Measurements from ENCODE around the gene ADGRG6. TPM values are rescaled to one million over a fixed set of nuclear protein-coding genes. Genes with fewer than 3 reads are reported as not detected.

Gene ADGRG6
- total and polyA plus RNA-seq, 2 donors (not counting 3 experiments of a cell fraction or from before 2014, with no cell fraction given): 99.3 to 166 TPM

DNA sequence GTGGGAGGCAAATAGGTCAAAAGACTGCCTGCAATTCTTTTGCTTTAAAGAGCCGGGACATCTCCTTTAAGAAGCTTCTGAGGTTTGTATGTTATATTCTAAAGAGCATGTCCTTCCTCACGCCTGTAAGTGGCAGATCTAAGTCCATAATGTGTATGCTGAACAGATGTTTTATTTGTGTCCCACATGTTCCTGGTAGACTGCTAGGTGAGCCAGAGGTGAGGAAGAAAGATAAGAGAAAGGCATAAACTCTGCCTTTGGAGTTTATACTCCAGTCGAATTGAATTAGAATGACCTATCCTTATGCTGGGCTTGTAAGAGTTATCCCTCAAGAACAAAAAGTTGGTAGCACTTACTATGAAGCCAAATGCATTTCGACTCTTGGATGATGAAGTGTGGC, 27.2 kb upstream of the ADGRG6 start:
- no peaks in the 10 kb centered on the region for H3K9me3 ChIP-seq (replicated peaks; ENCODE audit: control insufficient read depth, insufficient read depth, low read length)
- no peak for FAIRE-seq
- no TSS peak for BruUV-seq (replicated peaks)
- no peak overlapping the region for H3K27ac ChIP-seq (ENCODE audit: insufficient read depth, low read depth, low read length)
- H2AFZ ChIP-seq (ENCODE audit: low read depth, low read length): no peak overlapping the region
- dilution Hi-C loops (cut with MboI; ENCODE audit: extremely low pct_ligation_motif_present, low sequenced_read_pairs) (no loop called here), intact Hi-C loops (cut with micrococcal nuclease) (no loop called here)
- H3K4me2 ChIP-seq (ENCODE audit: insufficient read depth, low read length): no peak overlapping the region
- TF ChIP-seq, protein P1, sequence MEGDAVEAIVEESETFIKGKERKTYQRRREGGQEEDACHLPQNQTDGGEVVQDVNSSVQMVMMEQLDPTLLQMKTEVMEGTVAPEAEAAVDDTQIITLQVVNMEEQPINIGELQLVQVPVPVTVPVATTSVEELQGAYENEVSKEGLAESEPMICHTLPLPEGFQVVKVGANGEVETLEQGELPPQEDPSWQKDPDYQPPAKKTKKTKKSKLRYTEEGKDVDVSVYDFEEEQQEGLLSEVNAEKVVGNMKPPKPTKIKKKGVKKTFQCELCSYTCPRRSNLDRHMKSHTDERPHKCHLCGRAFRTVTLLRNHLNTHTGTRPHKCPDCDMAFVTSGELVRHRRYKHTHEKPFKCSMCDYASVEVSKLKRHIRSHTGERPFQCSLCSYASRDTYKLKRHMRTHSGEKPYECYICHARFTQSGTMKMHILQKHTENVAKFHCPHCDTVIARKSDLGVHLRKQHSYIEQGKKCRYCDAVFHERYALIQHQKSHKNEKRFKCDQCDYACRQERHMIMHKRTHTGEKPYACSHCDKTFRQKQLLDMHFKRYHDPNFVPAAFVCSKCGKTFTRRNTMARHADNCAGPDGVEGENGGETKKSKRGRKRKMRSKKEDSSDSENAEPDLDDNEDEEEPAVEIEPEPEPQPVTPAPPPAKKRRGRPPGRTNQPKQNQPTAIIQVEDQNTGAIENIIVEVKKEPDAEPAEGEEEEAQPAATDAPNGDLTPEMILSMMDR (IDR thresholded peaks at IDR 0.05; ENCODE audit: extremely low read depth in 1 of 2, insufficient read depth in 1 of 2, low read depth in 1 of 2, low read length in 2 of 2): no peak
- TF ChIP-seq JUN (IDR thresholded peaks at IDR 0.05; ENCODE audit: borderline replicate concordance, insufficient read depth, insufficient read length, low read depth): no peak
- TF ChIP-seq GATA2 (IDR thresholded peaks at IDR 0.05; ENCODE audit: insufficient read depth, insufficient read length, low read depth, low read length): no peak
- TF ChIP-seq POLR2AphosphoS5 (IDR thresholded peaks at IDR 0.05; ENCODE audit: insufficient read depth, low read depth, low read length): no peak
- TF ChIP-seq, protein P2, sequence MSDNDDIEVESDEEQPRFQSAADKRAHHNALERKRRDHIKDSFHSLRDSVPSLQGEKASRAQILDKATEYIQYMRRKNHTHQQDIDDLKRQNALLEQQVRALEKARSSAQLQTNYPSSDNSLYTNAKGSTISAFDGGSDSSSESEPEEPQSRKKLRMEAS (IDR thresholded peaks at IDR 0.05; ENCODE audit: insufficient read depth, insufficient read length): no peak
- no peak for TF ChIP-seq POLR2A (IDR thresholded peaks at IDR 0.05; ENCODE audit: low read depth, low read length)
- TF ChIP-seq EZH2 (IDR thresholded peaks at IDR 0.05; ENCODE audit: borderline replicate concordance, low read depth, low read length, severe bottlenecking): no peak
- no peak for TF ChIP-seq MYC (IDR thresholded peaks at IDR 0.05; ENCODE audit: low read depth, low read length)
- no peak for TF ChIP-seq FOS (IDR thresholded peaks at IDR 0.05; ENCODE audit: borderline replicate concordance, insufficient read depth, low read length)
- H3K4me3 ChIP-seq (replicated peaks in 1 of 3; ENCODE audit: insufficient read depth in 1 of 3, low read depth in 1 of 3, low read length in 3 of 3): no peak overlapping the region
- POLR2A ChIA-PET: no interaction called here
- no peaks in the 10 kb centered on the region for H4K20me1 ChIP-seq (replicated peaks; ENCODE audit: control insufficient read depth, extremely low read depth, insufficient read depth, low read length)
- no peak for DNase-seq (ENCODE audit: low read depth, low spot score)
- H3K9me1 ChIP-seq (replicated peaks; ENCODE audit: control insufficient read depth, extremely low read depth, insufficient read depth, low read length): no peaks in the 10 kb centered on the region
- H3K4me1 ChIP-seq (ENCODE audit: control insufficient read depth, extremely low read depth, insufficient read depth, low read length): peaks cover 3% of the 10 kb centered on the region
- H3K36me3 ChIP-seq (ENCODE audit: control insufficient read depth in 2 of 2, extremely low read depth in 1 of 2, insufficient read depth in 2 of 2, low read length in 2 of 2): no peaks in the 10 kb centered on the region
- CTCF ChIA-PET: interaction anchor here (1.0 to 2.3 kb wide), 6 partner anchors 8 to 103 kb away, joined by 3 to 7 read pairs (median 4); no protein-coding TSS in a partner anchor
- H3K79me2 ChIP-seq (ENCODE audit: control insufficient read depth, insufficient read depth, low read length): no peaks in the 10 kb centered on the region
- H3K27me3 ChIP-seq (ENCODE audit: control insufficient read depth in 2 of 2, insufficient read depth in 2 of 2, low read length in 2 of 2): no peaks in the 10 kb centered on the region
- H3K9ac ChIP-seq (replicated peaks; ENCODE audit: extremely low read depth, insufficient read depth, low read length): no peak overlapping the region

Data from endothelial cell of umbilical vein (primary cell).